ENCODE measurements around the gene LONP1.

Gene LONP1

GRCh38 chr19:5700455-5701092, 19.4 kb downstream of the LONP1 start:
- peaks cover 39% of the 10 kb centered on the region for H3K79me2 ChIP-seq (ENCODE audit: insufficient read depth, low read length)
- peaks cover 56% of the 10 kb centered on the region for H4K20me1 ChIP-seq (ENCODE audit: insufficient read depth, low read length)
- TF ChIP-seq EZH2 (IDR thresholded peaks at IDR 0.05; ENCODE audit: borderline replicate concordance, low read depth, low read length, severe bottlenecking), result no peak
- TF ChIP-seq CTCF (IDR thresholded peaks at IDR 0.05; ENCODE audit: borderline replicate concordance, extremely low read depth, low read length, poor library complexity, severe bottlenecking), result no peak

DNA sequence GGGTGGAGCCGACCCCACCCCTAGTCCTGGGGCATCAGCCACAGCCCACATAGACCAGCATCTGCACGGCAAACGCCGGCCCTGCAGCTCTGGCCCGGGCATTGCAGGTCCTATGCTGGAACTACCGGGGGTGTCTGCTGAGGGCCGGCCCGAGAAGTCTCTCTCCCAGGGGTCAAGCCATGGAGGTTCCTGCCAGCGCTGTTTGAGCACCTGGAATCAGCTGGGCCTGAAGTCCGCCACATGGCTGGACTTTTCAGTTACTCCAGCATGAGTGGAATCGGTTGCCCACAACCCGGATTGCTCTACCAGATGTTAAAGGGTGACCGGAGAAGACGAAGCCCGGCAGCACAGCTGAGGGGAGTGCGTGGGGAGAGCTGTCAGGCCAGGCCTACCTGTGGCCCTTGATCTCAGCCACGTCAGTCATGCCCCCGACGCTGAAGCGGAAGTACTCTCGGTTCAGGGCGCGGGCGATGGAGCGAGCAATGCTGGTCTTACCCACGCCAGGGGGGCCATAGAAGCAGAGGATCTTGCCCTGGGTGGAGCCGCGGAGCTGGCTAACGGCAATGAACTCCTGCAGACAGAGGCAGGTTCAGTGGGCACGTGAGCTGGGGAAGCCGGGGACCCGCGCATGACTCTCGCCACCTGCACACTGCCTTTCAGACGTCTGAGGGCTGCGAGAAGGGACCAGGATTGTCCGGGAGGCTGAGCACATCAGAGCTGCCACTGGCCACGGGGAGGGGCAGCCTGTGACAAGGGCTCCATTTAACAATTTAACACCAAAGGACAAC, 21.1 kb downstream of the LONP1 start:
- Histone ChIP-seq H3K79me2 (ENCODE audit: insufficient read depth, low read length) (peaks cover 47% of the 10 kb centered on the region), H3K27me3 (ENCODE audit: insufficient read depth, low read length, poor library complexity) (no peaks in the 10 kb centered on the region), H3K36me3 (ENCODE audit: insufficient read depth, low read length) (peaks cover 71% of the 10 kb centered on the region), H3K27ac (ENCODE audit: low read length) (no peak overlapping the region), H3K4me2 (ENCODE audit: insufficient read depth, low read length) (no peak overlapping the region), H3K4me3 (ENCODE audit: low read depth in 1 of 2, low read length in 2 of 2) (no peak overlapping the region), H3K9me3 (ENCODE audit: insufficient read depth, low read length, severe bottlenecking) (no peaks in the 10 kb centered on the region), H3K4me1 (ENCODE audit: insufficient read depth, low read length) (peaks cover 1% of the 10 kb centered on the region), H3K9ac (ENCODE audit: low read depth, low read length) (no peak overlapping the region), H4K20me1 (ENCODE audit: insufficient read depth, low read length) (peaks cover 66% of the 10 kb centered on the region), H2AFZ (ENCODE audit: low read depth, low read length) (no peak overlapping the region)
- no peak for TF ChIP-seq CTCF (IDR thresholded peaks at IDR 0.05; ENCODE audit: borderline replicate concordance, extremely low read depth, low read length, poor library complexity, severe bottlenecking)
- TF ChIP-seq EZH2 (IDR thresholded peaks at IDR 0.05; ENCODE audit: borderline replicate concordance, low read depth, low read length, severe bottlenecking), result no peak
- DNase-seq, result no peak
- no peak for ATAC-seq (ENCODE audit: insufficient read depth, low read depth)

More at GRCh38 chr19:5700455-5701092, 19.4 kb downstream of the LONP1 start:
- no peaks in the 10 kb centered on the region; the same call in 1 of the 2 replicates for H3K4me1 ChIP-seq (ENCODE audit: insufficient read depth, low read length)
- H3K4me2 ChIP-seq (ENCODE audit: insufficient read depth, low read length), result no peak overlapping the region
- H3K9me3 ChIP-seq (ENCODE audit: insufficient read depth, low read length, severe bottlenecking), result no peaks in the 10 kb centered on the region
- ATAC-seq (ENCODE audit: insufficient read depth, low read depth) (no peak), DNase-seq (no peak)
- H3K27me3 ChIP-seq (ENCODE audit: insufficient read depth, low read length, poor library complexity), result no peaks in the 10 kb centered on the region
- H3K9ac ChIP-seq (ENCODE audit: low read depth, low read length), result no peak overlapping the region
- H3K36me3 ChIP-seq (ENCODE audit: insufficient read depth, low read length), result peaks cover 71% of the 10 kb centered on the region
- H3K27ac ChIP-seq (ENCODE audit: low read length), result no peak overlapping the region
- H3K4me3 ChIP-seq (ENCODE audit: low read depth in 1 of 2, low read length in 2 of 2), result no peak overlapping the region
- H2AFZ ChIP-seq (ENCODE audit: low read depth, low read length), result no peak overlapping the region

DNA sequence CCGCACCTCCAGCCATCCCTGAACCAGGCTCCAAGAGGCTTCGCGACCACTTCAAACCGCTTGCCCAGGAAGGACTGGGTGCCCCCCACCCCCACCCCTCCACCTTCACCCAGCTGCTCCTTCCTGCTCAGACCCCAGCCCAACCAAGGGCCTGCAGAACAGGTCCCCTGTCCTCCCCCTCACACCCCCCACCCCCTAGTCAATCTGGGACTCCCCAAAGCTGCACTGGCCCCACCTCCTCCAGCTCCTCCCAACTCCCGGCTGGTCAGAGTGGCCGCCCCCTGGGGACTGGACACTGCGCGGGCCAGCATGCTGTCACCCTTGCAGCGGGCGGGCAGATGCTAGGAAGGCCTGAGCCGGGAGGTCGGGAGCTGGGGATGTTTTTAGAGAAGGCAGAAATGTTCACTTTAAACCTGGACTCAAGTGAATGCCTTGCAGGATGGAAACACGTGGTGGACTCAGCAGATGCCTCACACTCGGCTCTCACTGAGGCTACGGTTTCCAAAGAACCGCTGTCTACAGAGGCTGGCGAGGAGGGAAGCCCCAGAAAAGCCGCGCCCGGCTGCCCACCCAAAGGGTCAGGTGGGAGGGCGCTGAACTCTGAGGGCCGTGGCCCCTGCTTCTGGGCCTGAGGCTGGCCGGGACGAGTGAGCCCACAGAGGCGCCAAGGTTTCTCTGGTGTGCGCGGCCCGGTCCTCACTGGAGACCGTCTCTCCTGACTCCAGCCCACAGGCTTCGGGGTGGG, 21.9 kb downstream of the LONP1 start:
- H3K4me3 ChIP-seq (ENCODE audit: low read depth in 1 of 2, low read length in 2 of 2), result no peak overlapping the region
- H3K4me2 ChIP-seq (ENCODE audit: insufficient read depth, low read length), result no peak overlapping the region
- H3K27me3 ChIP-seq (ENCODE audit: insufficient read depth, low read length, poor library complexity), result no peaks in the 10 kb centered on the region
- peaks cover 47% of the 10 kb centered on the region for H3K79me2 ChIP-seq (ENCODE audit: insufficient read depth, low read length)
- H3K4me1 ChIP-seq (ENCODE audit: insufficient read depth, low read length), result peaks cover 9% of the 10 kb centered on the region
- no peak overlapping the region for H3K27ac ChIP-seq (ENCODE audit: low read length)
- H3K36me3 ChIP-seq (ENCODE audit: insufficient read depth, low read length), result peaks cover 71% of the 10 kb centered on the region
- peaks cover 66% of the 10 kb centered on the region for H4K20me1 ChIP-seq (ENCODE audit: insufficient read depth, low read length)
- ATAC-seq (ENCODE audit: insufficient read depth, low read depth), result no peak
- no peak overlapping the region for H2AFZ ChIP-seq (ENCODE audit: low read depth, low read length)
- H3K9ac ChIP-seq (ENCODE audit: low read depth, low read length), result no peak overlapping the region
- no peaks in the 10 kb centered on the region for H3K9me3 ChIP-seq (ENCODE audit: insufficient read depth, low read length, severe bottlenecking)
- TF ChIP-seq CTCF (IDR thresholded peaks at IDR 0.05; ENCODE audit: borderline replicate concordance, extremely low read depth, low read length, poor library complexity, severe bottlenecking), result no peak
- no peak for TF ChIP-seq EZH2 (IDR thresholded peaks at IDR 0.05; ENCODE audit: borderline replicate concordance, low read depth, low read length, severe bottlenecking)
- no peak for DNase-seq
